Loucy (cell line): ENCODE measurements around the gene PRPF38A.

Experiments used
- EZH2phosphoT487 ChIP-seq: fragments of 200-600 bp; IDR thresholded peaks from 2 replicates; pipeline ENCODE4 v1.6.1; 2018; ENCODE audit warnings: antibody characterized with exemption, mild to moderate bottlenecking, moderate library complexity, borderline replicate concordance
- TF ChIP-seq, protein P1 (sequence below): fragments of 200-600 bp; sonication (generic); conservative IDR thresholded peaks from 2 replicates; pipeline ENCODE4 v1.5.1; 2014; ENCODE audit warnings: mild to moderate bottlenecking, antibody characterized with exemption, low read length

GRCh38 chr1:52432807-52433206 lies 28.4 kb downstream of the PRPF38A start:
- TF ChIP-seq, protein P1, sequence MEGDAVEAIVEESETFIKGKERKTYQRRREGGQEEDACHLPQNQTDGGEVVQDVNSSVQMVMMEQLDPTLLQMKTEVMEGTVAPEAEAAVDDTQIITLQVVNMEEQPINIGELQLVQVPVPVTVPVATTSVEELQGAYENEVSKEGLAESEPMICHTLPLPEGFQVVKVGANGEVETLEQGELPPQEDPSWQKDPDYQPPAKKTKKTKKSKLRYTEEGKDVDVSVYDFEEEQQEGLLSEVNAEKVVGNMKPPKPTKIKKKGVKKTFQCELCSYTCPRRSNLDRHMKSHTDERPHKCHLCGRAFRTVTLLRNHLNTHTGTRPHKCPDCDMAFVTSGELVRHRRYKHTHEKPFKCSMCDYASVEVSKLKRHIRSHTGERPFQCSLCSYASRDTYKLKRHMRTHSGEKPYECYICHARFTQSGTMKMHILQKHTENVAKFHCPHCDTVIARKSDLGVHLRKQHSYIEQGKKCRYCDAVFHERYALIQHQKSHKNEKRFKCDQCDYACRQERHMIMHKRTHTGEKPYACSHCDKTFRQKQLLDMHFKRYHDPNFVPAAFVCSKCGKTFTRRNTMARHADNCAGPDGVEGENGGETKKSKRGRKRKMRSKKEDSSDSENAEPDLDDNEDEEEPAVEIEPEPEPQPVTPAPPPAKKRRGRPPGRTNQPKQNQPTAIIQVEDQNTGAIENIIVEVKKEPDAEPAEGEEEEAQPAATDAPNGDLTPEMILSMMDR, result no peak
- TF ChIP-seq EZH2phosphoT487, result no peak
